HG03196 (cell line): ENCODE measurements around the gene OR52E8.
A peak's percentile ranks its signal among the peaks of the same experiment; 100 is the strongest.

Experiments used
- ATAC-seq: cut with Tn5 transposase; IDR thresholded peaks from one replicate; pipeline ENCODE4 v1.9.1; 2021; ENCODE audit not compliant: unreplicated experiment

Gene OR52E8

GRCh38 chr11:5808500-5809121, 48.9 kb downstream of the OR52E8 start, which contains the start of gene OR52N2:
OR52N2 (plus strand) TSS chr11:5808924; CDS start chr11:5820336, 11,412 bp downstream.
- peak; percentile 93 for ATAC-seq

DNA sequence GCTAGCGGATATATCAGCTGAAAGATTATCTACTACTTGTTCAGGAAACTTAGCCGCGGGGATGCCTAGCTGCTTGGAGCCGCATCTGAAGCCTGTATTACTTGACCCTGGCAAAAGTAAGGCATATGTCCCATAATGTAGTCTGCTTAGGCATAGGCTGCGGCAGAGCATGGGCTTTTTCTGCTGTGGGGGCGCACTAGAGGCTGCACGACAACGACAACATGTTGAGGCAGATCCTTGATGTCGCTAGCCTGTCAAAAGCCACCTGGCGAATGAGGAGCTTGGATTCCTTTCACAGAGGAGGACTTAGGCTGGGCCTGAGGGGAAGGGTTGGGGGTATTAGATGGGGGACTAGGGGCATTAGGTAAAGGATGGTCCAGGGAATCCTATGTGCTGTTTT, 49.9 kb downstream of the OR52E8 start:
- no peak for ATAC-seq
